ENCODE results near the gene METTL22. TPM values are rescaled to one million over a fixed set of nuclear protein-coding genes. Genes with fewer than 3 reads are reported as not detected.

METTL22 gene
- total and polyA plus RNA-seq, 10 of the 15 experiments (the other 5 are each of a cell fraction or from before 2014, with no cell fraction given), result 6.4 to 34.7 (median 18.8) TPM

DNA sequence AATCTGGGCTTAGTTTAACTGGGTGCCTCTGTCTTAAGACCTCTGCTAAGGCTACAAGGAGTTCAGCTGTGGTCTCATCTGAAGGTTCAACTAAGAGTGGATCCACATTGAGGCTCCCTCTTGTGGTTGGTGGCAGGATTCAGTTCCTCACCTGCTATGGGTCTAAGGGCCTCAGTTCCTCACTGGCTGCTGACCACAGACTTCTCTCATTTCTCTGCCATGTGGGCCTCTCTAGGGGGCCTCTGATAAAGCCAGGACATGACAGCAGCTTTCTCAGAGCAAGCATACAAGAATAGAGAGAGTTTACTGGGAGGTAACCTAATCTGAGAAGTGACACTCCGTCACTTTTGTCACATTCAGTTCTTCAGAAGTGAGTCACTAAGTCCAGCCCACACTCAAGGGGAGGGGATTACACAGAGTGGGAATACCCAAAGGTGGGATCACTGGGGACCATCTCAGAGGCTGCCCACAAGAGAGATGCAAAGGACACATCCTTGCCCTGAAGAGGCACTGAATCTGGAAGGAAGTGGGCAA is 33.8 kb downstream of the METTL22 start (continued):
- TF ChIP-seq, protein P1, sequence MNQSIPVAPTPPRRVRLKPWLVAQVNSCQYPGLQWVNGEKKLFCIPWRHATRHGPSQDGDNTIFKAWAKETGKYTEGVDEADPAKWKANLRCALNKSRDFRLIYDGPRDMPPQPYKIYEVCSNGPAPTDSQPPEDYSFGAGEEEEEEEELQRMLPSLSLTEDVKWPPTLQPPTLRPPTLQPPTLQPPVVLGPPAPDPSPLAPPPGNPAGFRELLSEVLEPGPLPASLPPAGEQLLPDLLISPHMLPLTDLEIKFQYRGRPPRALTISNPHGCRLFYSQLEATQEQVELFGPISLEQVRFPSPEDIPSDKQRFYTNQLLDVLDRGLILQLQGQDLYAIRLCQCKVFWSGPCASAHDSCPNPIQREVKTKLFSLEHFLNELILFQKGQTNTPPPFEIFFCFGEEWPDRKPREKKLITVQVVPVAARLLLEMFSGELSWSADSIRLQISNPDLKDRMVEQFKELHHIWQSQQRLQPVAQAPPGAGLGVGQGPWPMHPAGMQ (IDR thresholded peaks at IDR 0.05; ENCODE audit: borderline replicate concordance), result no peak
- TF ChIP-seq NFIC (IDR thresholded peaks at IDR 0.05; ENCODE audit: low read depth, low read length), result peak; percentile 31; the same call in 1 of the 2 replicates
- peak; percentile 22 for TF ChIP-seq SP1 (IDR thresholded peaks at IDR 0.05; ENCODE audit: low read depth, low read length)
- no peak for TF ChIP-seq MEF2A (IDR thresholded peaks at IDR 0.05; ENCODE audit: insufficient read depth, low read depth, low read length)

DNA sequence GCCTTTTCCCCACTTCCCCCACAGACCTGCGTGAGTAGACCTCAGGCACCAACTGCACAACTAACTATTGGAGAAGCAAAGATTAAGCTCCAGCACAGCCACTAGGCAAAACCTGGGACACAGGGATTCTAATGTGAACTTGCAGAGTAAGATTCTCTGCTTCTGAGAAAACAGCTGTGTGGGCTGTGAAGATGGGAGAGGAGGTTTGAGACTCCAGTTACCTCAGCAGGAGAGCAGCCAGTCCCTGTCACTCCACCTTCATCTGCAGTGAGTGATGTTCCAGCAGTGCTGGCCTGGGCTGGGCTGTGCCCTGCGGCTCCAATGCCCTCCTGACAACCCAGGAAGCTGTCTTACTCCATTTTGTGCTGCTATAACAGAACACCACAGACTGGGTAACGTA is 34.9 kb downstream of the METTL22 start:
- POLR2A ChIA-PET, result interaction anchor here (0.7 kb wide), 1 partner anchor 13 kb away, joined by 3 read pairs; no protein-coding TSS in a partner anchor
- intact Hi-C loops (cut with micrococcal nuclease; ENCODE audit: unreplicated experiment), result no loop called here

More for the DNA sequence above, 34.9 kb downstream of the METTL22 start:
- Histone ChIP-seq H3K4me3 (no peak overlapping the region), H2AFZ (ENCODE audit: control insufficient read depth, low read depth, low read length) (no peak overlapping the region), H3K27me3 (replicated peaks in 1 of 2; ENCODE audit: control insufficient read depth in 2 of 2, insufficient read depth in 2 of 2, low read length in 1 of 2) (no peaks in the 10 kb centered on the region), H3K36me3 (ENCODE audit: control insufficient read depth in 2 of 2, insufficient read depth in 2 of 2, low read length in 1 of 2) (no peaks in the 10 kb centered on the region), H4K20me1 (ENCODE audit: control insufficient read depth, insufficient read depth) (no peaks in the 10 kb centered on the region), H3K9ac (ENCODE audit: control insufficient read depth, insufficient read depth, low read length) (no peak overlapping the region), H3K79me2 (ENCODE audit: control insufficient read depth, insufficient read depth, low read length) (no peaks in the 10 kb centered on the region), H3K4me1 (ENCODE audit: control insufficient read depth, insufficient read depth, low read length) (peaks cover 12% of the 10 kb centered on the region; the same call in 1 of the 2 replicates), H3K9me3 (replicated peaks; ENCODE audit: control insufficient read depth, insufficient read depth, low read length) (peaks cover 7% of the 10 kb centered on the region; the same call in 2 of the 3 replicates), H3K4me2 (ENCODE audit: control insufficient read depth, insufficient read depth) (no peak overlapping the region), H3K27ac (ENCODE audit: control insufficient read depth, insufficient read depth) (no peak overlapping the region)
- WGBS (ENCODE audit: insufficient coverage, insufficient replicate concordance, low lambda C conversion rate, missing lambda C conversion rate), result 45% methylated on average over 3 of the region's 3 CpGs
- no peak for DNase-seq (ENCODE audit: low read depth, low spot score)
- CTCF ChIA-PET, result interaction anchor here (1.0 to 1.9 kb wide), 5 partner anchors 73 to 224 kb away, joined by 3 to 5 read pairs (median 3); no protein-coding TSS in a partner anchor
- TF ChIP-seq RCOR1 (conservative IDR thresholded peaks at IDR 0.05; ENCODE audit: low read depth, low read length) (no peak), NRF1 (conservative IDR thresholded peaks at IDR 0.05; ENCODE audit: low read depth, low read length) (no peak), EED (IDR thresholded peaks at IDR 0.05; ENCODE audit: low read depth) (no peak), BACH1 (IDR thresholded peaks at IDR 0.05; ENCODE audit: borderline replicate concordance) (no peak), ATF7 (IDR thresholded peaks at IDR 0.05; ENCODE audit: low read depth) (no peak), FOS (IDR thresholded peaks at IDR 0.05; ENCODE audit: borderline replicate concordance, extremely low read depth, insufficient read length) (no peak), CHD1 (IDR thresholded peaks at IDR 0.05; ENCODE audit: low read depth, low read length) (no peak), SMAD5 (IDR thresholded peaks at IDR 0.05; ENCODE audit: low read depth) (no peak), DPF2 (IDR thresholded peaks at IDR 0.05) (no peak)
- TF ChIP-seq, protein P2, sequence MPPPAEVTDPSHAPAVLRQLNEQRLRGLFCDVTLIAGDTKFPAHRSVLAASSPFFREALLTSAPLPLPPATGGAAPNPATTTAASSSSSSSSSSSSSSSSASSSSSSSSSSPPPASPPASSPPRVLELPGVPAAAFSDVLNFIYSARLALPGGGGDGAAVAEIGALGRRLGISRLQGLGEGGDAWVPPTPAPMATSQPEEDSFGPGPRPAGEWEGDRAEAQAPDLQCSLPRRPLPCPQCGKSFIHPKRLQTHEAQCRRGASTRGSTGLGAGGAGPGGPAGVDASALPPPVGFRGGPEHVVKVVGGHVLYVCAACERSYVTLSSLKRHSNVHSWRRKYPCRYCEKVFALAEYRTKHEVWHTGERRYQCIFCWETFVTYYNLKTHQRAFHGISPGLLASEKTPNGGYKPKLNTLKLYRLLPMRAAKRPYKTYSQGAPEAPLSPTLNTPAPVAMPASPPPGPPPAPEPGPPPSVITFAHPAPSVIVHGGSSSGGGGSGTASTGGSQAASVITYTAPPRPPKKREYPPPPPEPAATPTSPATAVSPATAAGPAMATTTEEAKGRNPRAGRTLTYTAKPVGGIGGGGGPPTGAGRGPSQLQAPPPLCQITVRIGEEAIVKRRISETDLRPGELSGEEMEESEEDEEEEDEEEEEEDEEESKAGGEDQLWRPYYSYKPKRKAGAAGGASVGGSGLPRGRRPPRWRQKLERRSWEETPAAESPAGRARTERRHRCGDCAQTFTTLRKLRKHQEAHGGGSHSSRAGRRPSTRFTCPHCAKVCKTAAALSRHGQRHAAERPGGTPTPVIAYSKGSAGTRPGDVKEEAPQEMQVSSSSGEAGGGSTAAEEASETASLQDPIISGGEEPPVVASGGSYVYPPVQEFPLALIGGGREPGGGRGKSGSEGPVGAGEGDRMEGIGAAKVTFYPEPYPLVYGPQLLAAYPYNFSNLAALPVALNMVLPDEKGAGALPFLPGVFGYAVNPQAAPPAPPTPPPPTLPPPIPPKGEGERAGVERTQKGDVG (CRISPR knock-in tag; IDR thresholded peaks at IDR 0.05), result no peak
- RAD21 ChIA-PET (ENCODE audit: unreplicated experiment), result interaction anchor here (1.2 kb wide), 1 partner anchor 224 kb away, joined by 3 read pairs; no protein-coding TSS in a partner anchor
- no peak for FAIRE-seq
- no peak for ATAC-seq
- SMC1A ChIA-PET (ENCODE audit: uncharacterized antibody, unreplicated experiment), result interaction anchor here (1.2 to 1.5 kb wide), 3 partner anchors 15 to 352 kb away, joined by 3 to 4 read pairs (median 4); no protein-coding TSS in a partner anchor
- BruUV-seq (replicated peaks), result no TSS peak
- in situ Hi-C loops (cut with MboI), result no loop called here

Data from GM12878 (cell line).